ENCODE data around the gene ASCL2.

ASCL2 gene

GRCh38 chr11:2275334-2276279, 5.2 kb upstream of the ASCL2 start:
- no peak for DNase-seq (ENCODE audit: low read depth in 2 of 2, low spot score in 1 of 2)

DNA sequence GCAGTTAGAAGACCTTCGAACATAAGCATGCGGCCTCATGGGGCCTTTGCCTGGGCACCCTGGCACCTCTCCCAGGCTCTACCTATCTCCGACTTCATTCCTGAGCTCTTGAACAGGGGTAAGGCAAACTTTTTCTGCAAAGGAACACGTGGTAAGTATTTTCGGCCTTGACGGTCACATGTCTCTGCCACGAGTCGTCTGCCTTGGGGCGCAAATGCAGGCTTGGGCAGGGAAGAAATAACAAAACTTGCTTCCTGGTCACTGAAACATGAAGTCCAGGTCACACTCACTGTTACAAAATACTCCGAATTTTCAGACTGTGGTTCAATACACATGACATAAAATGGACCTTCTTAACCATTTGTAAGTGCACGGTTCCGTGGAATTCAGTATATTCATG, 3.4 kb upstream of the ASCL2 start:
- DNase-seq (ENCODE audit: low read depth in 2 of 2, low spot score in 1 of 2) = no peak

DNA sequence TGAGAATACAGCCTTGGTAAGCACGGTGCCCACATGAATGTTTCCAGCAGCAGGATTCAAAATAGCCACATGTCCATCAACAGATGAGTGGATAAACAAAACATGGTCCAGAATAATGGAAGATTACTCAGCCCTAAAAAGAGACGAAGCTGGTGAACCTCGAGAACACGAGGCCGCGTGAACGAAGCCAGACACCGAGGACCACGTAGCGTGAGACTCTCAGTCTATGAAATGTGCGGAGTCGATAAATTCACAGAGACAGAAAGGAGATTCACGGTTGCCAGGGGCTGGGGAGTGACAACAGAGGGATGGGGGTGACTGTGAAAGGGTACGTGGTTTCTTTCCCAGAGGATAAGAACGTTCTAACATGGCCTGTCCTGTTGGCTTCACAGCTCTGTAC, 2.9 kb upstream of the ASCL2 start:
- no peak for DNase-seq (ENCODE audit: low read depth in 2 of 2, low spot score in 1 of 2)

DNA sequence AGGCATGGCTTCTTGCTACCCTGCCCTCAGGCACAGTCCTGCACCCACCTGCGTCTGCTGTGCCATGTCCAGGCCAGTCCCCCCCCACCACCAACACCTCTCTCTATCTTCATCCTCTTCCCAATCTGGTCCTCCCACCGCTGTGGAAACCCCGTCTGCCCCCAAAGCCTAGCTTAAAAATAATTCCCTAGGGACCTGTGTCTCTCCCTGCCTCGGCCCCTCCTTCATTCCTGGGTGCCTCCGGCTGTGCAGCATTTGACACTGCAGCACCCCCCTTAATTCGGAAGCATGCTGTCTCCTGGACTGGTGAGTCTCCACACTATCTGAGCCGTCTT, 2.5 kb upstream of the ASCL2 start:
- DNase-seq (ENCODE audit: low read depth in 2 of 2, low spot score in 1 of 2) = no peak

- no peak for DNase-seq (ENCODE audit: low read depth in 2 of 2, low spot score in 1 of 2)
These were observed 2.0 kb upstream of the ASCL2 start for GRCh38 chr11:2272228-2272945.

- DNase-seq (ENCODE audit: low read depth in 2 of 2, low spot score in 1 of 2) = no peak
These were observed 1.2 kb upstream of the ASCL2 start for GRCh38 chr11:2271327-2272227.

DNA sequence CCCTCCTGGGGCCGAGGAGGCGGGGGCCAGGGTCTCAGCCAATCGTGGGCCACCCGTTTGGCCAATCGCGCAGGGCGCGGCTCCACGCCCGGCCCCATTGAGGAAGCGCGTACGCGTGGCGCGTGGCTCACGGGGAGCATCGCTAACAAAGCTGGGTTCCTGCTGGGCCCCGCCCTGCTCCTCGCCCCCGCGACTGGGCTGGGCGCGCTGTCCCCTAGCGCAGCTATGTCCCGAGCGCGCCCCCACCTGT, 614 bp upstream of the ASCL2 start:
- DNase-seq (ENCODE audit: low read depth in 2 of 2, low spot score in 1 of 2) = peak in 1 of 2 donors; percentile 20

GRCh38 chr11:2269601-2270321, 627 bp downstream of the ASCL2 start:
- DNase-seq (ENCODE audit: low read depth in 2 of 2, low spot score in 1 of 2) = no peak

DNA sequence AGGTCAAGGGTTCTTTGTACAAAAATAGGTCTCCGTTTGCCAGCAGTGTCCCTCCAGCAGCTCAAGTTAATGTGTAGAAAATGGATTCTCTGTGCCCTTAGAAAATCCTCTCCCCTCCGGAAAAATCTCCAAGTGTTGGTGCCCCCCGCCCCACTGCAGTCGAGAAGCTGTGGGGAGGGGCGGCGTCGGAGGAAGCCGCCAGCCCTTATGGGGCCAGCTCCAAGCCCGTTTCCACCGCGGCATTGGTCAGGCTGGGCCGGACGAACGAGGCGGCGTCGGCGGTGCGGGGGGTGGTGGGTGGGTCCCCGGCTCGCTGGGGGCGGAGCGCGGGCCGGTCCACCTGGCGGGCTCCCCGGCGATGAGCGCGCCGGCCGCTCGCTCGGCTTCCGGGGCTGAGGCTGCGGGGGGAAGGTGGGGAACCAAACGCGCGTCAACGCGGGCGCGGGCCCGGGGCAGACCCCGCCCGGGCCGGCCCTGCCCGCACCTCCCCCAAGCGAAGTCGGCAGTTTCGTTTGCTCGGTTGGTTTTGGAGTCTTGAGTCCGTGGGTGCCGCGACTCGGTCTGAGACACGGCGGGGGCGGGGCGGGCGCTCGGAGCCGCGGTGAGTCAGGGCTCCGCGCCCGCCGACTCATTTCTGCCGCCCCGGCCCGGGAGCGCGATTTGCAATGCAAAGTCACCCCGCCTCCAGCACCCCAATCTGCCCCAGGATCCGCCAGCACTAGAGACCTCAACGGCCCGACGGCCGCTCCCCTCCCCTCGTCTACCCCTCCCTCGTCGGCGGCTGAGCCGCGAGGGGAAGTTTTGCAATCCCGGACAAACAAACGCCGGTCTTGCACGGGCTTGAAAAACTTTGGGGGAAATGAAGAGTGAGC, 1.4 kb downstream of the ASCL2 start:
- DNase-seq (ENCODE audit: low read depth in 2 of 2, low spot score in 1 of 2) = peak in 1 of 2 donors; percentile 35

DNA sequence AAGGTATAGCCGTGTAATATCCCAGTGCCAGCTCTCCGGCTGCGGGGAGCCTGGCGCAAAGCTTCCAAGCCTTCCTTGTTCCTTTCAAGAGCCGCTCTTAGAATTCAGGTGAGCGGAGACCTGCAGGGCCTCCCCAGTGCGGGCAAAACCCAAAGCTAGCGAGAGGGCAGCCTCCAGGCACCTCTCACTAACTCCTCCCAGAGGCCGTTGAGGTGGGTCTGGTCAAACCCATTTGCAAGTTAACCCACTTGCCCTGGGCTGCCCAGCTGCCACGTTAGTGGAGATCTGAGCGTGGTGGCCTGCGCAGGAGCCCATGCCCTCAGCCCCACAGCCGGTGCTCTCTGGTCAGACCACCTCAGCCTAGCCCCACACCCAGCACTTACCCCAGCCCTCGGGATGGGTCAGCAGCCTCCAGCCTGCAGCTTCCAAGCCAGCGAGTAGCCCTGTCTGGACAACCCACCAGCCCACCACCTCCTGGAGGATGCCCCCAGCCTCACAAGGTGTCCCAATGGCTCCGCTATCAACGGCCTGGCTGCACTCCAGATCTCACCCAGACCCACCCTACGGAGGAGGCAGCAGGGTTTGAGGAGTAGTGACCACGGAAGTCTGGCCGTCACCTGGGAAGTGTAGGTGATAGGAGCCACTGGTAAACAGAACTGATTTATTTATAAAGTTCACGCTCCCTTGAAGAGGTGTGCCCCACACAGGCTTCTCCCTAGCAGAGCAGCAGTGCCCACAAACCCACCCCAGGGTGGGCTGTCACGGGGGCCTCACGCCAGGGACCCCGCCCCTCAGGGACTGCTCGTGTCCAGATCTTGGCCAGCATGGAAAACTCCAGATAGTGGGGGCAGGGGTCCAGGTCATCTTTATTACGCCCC, 2.3 kb downstream of the ASCL2 start:
- DNase-seq (ENCODE audit: low read depth in 2 of 2, low spot score in 1 of 2) = no peak

GRCh38 chr11:2267306-2267850, 3.0 kb downstream of the ASCL2 start:
- DNase-seq (ENCODE audit: low read depth in 2 of 2, low spot score in 1 of 2) = no peak

DNA sequence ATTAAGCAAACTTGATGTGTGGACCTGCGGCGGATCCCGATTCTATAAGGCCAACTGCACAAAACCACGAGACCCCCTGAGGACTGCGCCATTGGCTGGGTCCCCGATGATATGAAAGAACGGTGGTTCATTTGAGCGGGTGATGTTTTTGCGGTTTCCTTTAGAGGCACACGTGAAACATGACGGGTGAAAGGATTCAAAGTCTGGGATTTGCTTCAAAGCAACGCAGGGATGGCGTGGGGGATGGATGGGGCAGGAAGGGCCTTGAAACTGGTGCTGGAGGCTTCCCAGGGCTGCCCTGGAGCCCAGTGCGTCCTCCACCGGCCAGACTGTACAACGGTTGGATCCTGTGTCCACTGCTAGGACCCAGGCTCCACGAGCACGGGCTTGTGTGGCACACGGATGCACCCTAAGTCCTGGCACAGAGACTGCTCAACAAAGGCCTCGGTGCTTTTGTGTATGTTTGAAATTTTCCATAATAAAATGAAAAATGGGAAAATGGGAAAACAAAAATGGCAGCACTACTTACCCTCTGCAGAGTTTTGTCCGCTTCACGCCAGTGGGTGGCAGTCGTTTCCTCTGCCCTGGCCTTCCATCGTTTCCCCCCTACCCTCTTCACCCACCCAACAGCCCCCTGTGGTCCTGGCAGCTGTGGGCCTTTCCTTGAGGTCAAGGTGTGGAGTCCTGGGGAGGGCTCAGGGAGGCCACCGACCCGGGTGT, 3.6 kb downstream of the ASCL2 start:
- no peak for DNase-seq (ENCODE audit: low read depth in 2 of 2, low spot score in 1 of 2)

DNA sequence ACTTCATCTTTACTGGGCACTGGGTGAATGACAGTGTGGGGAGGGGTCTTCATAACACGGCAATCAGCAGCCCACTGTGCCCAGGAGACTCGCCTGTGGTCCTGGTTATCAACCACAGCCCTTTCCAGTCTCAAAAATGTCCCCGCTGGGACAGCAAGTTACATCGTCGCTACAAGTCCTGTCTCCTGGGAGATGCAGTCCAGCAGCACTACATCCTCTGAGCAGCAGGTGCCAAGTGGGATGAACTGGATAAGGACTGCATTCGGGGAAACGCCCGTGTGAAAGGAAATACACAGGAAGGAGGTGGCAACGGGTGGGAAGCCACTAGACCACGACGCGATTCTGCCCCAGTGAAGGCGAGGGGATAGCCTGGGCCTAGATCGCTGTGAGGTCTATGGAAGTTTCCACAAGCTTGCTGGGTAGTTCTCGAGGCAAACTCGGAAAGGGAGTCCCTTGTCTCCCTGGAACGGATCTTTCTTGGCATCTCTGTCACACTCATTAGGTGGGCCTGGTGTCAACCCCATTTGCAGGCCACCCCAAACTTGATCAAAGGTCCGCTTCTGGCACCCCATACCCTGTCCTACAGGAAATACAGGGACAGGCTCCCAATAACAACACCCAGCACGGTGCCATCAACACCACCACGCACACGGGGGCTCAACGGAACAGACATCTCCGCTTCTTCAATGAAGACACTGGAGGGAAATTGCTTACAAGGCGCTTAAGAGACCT, 4.4 kb downstream of the ASCL2 start:
- DNase-seq (ENCODE audit: low read depth in 2 of 2, low spot score in 1 of 2) = no peak

DNA sequence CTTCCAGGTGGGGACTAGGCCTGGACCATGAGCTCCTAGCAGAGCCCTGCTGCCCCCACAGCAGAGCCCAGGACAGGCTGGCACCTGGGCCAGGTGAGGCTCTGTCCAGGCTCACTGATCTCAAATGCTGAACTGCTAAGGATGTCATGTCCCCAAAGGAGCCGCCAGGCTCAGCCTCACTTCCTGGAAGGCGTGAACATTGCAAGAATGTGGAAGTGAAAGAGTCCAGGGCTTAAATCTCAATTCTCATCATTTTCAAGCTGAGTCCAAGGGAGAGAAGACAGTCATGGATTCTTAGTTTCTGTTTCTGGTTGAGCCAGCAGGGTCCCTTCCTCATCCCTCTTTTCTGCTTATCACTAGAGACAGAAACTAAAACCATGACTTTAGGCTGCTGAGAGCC, 5.0 kb downstream of the ASCL2 start:
- no peak for DNase-seq (ENCODE audit: low read depth in 2 of 2, low spot score in 1 of 2)

DNA sequence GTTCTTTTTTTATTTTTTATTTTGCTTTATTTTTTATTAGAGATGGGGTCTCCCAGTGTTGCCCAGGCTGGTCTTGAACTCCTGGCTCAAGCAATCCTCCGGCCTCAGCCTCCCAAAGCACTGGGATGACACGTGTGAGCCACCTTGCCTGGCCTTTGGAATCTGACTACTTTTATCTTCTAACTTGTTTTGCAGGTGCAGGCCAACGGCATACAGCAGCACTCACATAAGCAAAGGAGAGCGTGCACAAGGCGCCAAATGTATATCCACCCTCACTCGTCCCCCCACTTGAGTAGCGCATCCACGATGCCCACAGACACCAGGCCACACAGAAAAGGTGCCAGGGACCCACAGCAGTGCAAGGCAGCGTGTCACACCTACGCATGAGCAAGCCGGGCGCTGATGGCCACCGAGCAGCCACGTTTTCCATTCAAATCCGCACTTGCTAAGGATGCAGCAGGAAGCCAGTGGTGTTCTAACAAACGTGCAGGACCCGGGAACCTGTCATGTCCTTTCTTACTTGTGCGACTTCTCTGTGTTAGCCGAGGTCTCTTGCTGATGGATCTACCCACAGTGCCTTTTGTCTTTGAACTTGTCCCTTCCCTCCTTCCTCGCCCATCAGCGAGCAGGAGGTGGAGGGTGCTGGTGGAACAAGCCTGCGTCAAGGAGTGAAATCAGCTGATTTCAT, 5.9 kb downstream of the ASCL2 start:
- no peak for DNase-seq (ENCODE audit: low read depth in 2 of 2, low spot score in 1 of 2)

- no peak for DNase-seq (ENCODE audit: low read depth in 2 of 2, low spot score in 1 of 2)
These were observed 6.5 kb downstream of the ASCL2 start for GRCh38 chr11:2263724-2264360.
